ENCODE results near the gene PEF1.

- TF ChIP-seq ZNF565 (CRISPR knock-in tag; conservative IDR thresholded peaks at IDR 0.05; ENCODE audit: low read depth) (no peak), GLIS3 (CRISPR knock-in tag; IDR thresholded peaks at IDR 0.05) (no peak), ZNF70 (CRISPR knock-in tag; IDR thresholded peaks at IDR 0.05) (no peak), ZC3H10 (CRISPR knock-in tag; IDR thresholded peaks at IDR 0.05) (no peak), PATZ1 (CRISPR knock-in tag; IDR thresholded peaks at IDR 0.05; ENCODE audit: borderline replicate concordance) (no peak), CREB5 (CRISPR knock-in tag; IDR thresholded peaks at IDR 0.05; ENCODE audit: low read depth) (no peak), RARB (CRISPR knock-in tag; IDR thresholded peaks at IDR 0.05) (no peak), SNAI2 (CRISPR knock-in tag; IDR thresholded peaks at IDR 0.05) (no peak)
Measured at GRCh38 chr1:31653717-31654473, 9.2 kb upstream of the PEF1 start.

All from SK-N-SH treated with all-trans-retinoic acid at 6 μM for 48 hours (cell line).